Right atrium auricular region (tissue), 2 donors: ENCODE data around the gene ZNF771. TPM values are rescaled to one million over a fixed set of nuclear protein-coding genes. Genes with fewer than 3 reads are reported as not detected.

Experiments
- DNase-seq: peaks from one replicate; pipeline ENCODE4 v3.0.0-alpha.2; 2019; ENCODE audit warnings: low spot score
- H3K27ac ChIP-seq, 2 donors: fragments of 200-600 bp; sonication (generic); 1 replicate in 1 of 2; 2 replicates in 1 of 2; pipeline ENCODE4 v1.5.1; 2016 to 2019
- H3K27me3 ChIP-seq, 2 donors: fragments of 200-600 bp; sonication (generic); one replicate each; pipeline versions ENCODE4 v1.5.1 to v1.6.0; 2017 to 2019
- H3K36me3 ChIP-seq: fragments of 200-600 bp; sonication (generic); one replicate; pipeline ENCODE4 v1.5.1; 2016
- H3K4me1 ChIP-seq, 2 donors: fragments of 200-600 bp; sonication (generic); one replicate each; pipeline versions ENCODE4 v1.5.1 to v1.6.0; 2017 to 2019
- H3K4me3 ChIP-seq, 2 donors: fragments of 200-600 bp; sonication (generic); 1 replicate in 1 of 2; 2 replicates in 1 of 2; pipeline ENCODE4 v1.5.1; 2017 to 2019; ENCODE audit warnings: mild to moderate bottlenecking in 1 of 2, moderate library complexity in 1 of 2
- H3K9me3 ChIP-seq, 2 donors: fragments of 200-600 bp; sonication (generic); one replicate each; pipeline ENCODE4 v1.5.1; 2019
- total RNA-seq, 2 donors: library from RNA; depleted of rRNA; stranded (reverse); fragments of >200 nt; gene quantifications; one replicate each; pipeline ENCODE4 v1.1.0, GENCODE V29; 2016
- TF ChIP-seq, protein P1 (sequence below), 2 donors: fragments of 200-600 bp; sonication (generic); IDR thresholded peaks; one replicate each; pipeline ENCODE4 v1.5.1; 2019; ENCODE audit warnings: antibody characterized with exemption in 2 of 2

The ZNF771 gene
- total RNA-seq: 10 to 100 TPM; 13.0 to 14.3 TPM

DNA sequence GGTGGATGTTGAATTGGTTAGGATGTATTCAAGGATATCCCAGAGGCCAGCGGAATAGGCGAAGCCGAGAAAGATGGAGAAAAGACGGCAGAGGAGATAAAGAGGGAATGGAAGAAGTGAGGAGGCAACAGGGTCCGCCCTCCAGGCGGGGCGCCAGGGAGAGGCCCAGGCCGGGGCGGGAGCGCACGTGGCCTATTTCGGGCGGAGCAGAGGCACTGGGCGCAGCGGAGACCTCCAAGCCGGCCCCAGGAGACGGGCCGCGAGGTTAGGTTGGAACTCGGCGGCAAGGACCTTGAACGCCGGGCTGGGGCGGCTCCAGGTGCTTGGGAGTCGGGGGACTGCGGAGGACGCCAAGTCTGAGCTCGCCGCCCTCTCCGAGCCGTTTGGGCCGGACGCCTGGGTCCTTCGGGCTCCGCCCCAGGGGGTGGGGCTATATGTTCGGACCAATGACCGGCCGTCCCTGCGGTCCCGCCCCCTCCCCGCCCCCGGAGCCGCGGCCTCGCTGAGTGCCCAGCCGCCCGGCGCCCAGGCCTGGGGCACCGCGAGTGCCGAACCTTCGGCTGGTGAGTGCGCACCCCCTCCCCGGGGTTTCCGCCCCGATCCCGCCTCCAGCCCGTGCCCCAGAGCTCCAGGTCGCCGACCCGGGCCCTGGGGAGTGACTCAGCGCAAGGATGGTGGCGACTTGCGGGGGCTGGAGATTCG is at the start of gene ZNF771:
TSS of gene ZNF771 (plus strand) at position 505 of the 702 bp plus-strand sequence. CDS start 448 bp downstream, outside the sequence.
- TF ChIP-seq, protein P1, sequence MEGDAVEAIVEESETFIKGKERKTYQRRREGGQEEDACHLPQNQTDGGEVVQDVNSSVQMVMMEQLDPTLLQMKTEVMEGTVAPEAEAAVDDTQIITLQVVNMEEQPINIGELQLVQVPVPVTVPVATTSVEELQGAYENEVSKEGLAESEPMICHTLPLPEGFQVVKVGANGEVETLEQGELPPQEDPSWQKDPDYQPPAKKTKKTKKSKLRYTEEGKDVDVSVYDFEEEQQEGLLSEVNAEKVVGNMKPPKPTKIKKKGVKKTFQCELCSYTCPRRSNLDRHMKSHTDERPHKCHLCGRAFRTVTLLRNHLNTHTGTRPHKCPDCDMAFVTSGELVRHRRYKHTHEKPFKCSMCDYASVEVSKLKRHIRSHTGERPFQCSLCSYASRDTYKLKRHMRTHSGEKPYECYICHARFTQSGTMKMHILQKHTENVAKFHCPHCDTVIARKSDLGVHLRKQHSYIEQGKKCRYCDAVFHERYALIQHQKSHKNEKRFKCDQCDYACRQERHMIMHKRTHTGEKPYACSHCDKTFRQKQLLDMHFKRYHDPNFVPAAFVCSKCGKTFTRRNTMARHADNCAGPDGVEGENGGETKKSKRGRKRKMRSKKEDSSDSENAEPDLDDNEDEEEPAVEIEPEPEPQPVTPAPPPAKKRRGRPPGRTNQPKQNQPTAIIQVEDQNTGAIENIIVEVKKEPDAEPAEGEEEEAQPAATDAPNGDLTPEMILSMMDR (IDR thresholded peaks at IDR 0.05): no peak
- no peaks in the 10 kb centered on the region for H3K9me3 ChIP-seq
- peak within 1 kb of the TSS; percentile 61 to 83 for H3K4me3 ChIP-seq
- H3K4me1 ChIP-seq: peaks cover 0 to 26% of the 10 kb centered on the region in 2 donors
- peaks cover 1% of the 10 kb centered on the region for H3K36me3 ChIP-seq
- DNase-seq: peak; percentile 89
- peak within 1 kb of the TSS; percentile 69 to 85 for H3K27ac ChIP-seq
- no peaks in the 10 kb centered on the region for H3K27me3 ChIP-seq

DNA sequence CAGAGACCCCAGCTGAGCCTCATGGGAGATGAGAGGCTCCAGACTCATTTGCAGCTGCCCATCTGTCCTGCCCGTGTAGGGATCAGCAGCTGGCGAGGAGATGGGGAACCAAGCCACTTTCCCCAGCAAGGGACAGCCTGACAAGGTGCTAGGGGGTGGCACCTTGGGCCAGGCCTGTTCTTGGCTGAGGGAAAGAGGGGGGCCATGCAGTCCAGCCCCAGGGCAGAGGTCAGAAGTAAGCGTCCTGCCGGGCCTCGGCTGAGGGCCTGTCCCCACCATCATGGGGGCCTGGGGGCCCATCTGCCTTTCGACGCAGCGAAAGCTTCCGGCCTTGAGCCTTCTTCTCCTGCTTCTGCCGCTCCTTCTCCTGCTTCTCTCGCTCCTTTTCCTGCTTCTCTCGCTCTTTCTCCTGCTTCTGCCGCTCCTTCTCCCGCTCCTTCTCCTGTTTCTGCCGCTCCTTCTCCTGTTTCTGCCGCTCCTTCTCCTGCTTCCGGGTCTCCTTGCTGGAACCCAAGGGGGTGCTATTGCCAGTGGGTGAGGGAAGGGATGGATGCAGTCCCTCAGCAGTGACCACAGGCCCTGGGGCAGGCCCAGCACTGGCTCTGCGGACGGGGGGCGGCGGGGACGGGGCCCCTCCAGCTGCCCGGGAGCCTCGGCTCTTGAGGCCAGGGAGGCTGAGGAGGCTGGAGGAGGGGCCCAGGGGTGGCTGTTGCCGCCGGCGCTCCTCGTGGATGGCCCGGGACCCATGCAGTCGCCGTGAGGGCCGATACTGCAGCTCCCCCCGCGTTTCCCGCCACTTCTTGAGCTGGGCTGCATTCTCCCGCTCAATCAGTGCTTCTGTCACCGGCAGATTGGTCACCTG is 49.5 kb upstream of the ZNF771 start:
- H3K27ac ChIP-seq: no peak overlapping the region
- no peaks in the 10 kb centered on the region for H3K27me3 ChIP-seq
- H3K36me3 ChIP-seq: peaks cover 38% of the 10 kb centered on the region
- no peak for DNase-seq
- H3K9me3 ChIP-seq: no peaks in the 10 kb centered on the region
- peaks cover 0 to 34% of the 10 kb centered on the region in 2 donors for H3K4me1 ChIP-seq
- H3K4me3 ChIP-seq: no peak overlapping the region
- TF ChIP-seq, protein P1 (IDR thresholded peaks at IDR 0.05): no peak

DNA sequence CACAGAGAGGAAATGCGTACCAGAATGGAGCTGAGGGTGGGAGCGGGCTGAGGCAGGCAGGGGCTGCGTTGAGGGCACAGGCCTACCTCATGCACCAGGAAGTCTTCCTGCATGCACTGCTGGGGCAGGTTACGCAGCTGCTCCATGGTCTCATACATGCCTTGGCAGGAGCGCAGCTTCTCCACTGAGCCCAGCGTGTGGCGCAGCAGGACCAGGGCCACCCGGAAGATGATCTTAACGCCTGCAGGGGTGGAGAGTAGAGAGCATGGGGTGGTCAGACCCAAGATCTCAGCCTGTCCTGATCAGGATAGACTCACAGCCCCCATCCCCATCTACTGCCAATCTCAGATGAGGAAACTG is 48.8 kb upstream of the ZNF771 start:
- Histone ChIP-seq H3K4me1 (peaks cover 0 to 28% of the 10 kb centered on the region in 2 donors), H3K4me3 (no peak overlapping the region), H3K27ac (no peak overlapping the region), H3K27me3 (no peaks in the 10 kb centered on the region), H3K9me3 (no peaks in the 10 kb centered on the region), H3K36me3 (peaks cover 38% of the 10 kb centered on the region)
- no peak for DNase-seq
- TF ChIP-seq, protein P1 (IDR thresholded peaks at IDR 0.05): no peak

DNA sequence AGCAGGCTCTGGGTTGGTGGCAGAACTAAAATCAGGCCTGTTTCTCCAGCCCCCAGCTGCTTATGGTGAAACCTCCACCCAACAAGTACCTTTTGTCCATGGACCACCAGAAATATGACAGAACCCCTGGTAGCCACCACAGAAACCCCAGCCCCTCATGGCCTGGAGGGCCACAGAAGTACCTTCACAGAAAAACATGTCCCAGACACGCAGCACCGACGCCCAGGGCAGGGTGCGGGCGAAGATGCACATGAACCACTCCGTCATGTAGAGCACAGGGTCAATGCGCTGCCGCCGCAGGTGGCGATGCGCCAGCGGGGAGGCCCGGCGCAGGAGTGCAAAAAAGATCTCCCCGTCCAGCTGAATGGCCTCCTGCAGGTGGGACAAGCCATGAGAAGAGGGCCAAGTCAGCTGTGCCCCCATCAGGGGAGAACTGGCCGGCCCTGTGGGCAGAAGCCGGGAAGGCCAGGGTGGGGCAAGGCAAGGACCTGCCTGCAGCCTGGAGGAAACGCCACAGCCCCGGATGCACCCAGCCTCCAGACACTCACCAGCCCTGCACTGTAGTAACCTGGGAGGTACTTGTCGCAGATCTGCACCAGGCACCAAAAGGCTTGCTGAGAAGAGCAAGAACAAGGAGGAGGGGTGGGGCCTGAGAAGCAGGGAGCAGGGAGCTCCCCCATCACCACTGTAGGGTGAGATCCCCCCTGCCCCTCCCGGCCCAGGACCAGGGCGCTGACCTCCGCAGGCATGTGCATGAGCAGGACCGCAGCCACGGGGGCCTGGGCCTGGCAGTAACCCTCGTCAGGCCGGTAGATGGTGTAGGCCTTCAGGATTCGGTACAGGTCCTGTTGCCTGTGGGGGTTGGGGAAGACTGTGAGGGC is 48.2 kb upstream of the ZNF771 start:
- Histone ChIP-seq H3K27me3 (no peaks in the 10 kb centered on the region), H3K9me3 (no peaks in the 10 kb centered on the region), H3K27ac (no peak overlapping the region), H3K4me3 (no peak overlapping the region), H3K36me3 (peaks cover 39% of the 10 kb centered on the region), H3K4me1 (peaks cover 0 to 22% of the 10 kb centered on the region in 2 donors)
- TF ChIP-seq, protein P1 (IDR thresholded peaks at IDR 0.05): no peak
- no peak for DNase-seq

DNA sequence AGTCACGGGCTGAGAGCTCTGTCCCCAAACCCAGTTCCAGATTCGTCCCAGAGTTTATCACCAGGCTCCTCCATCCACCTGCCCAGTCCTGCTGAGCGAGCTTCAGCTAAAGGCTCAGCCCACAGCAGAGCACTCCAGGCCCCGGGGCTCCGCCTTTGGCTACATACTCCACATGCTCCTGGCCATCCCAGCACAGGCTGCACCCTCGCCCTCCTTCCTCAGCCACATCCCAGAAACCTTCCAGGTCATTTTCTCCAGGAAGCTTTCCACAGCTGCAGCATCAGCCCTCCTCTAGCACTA is 47.6 kb upstream of the ZNF771 start:
- TF ChIP-seq, protein P1 (IDR thresholded peaks at IDR 0.05): no peak
- no peak for DNase-seq
- Histone ChIP-seq H3K4me1 (peaks cover 0 to 16% of the 10 kb centered on the region in 2 donors), H3K9me3 (no peaks in the 10 kb centered on the region), H3K4me3 (no peak overlapping the region), H3K36me3 (peaks cover 45% of the 10 kb centered on the region), H3K27me3 (no peaks in the 10 kb centered on the region), H3K27ac (no peak overlapping the region)
